Breast epithelium (tissue), 3 donors: Measurements from ENCODE around the gene CGA.

Experiments used
- CTCF ChIP-seq, 3 donors: fragments of 450-650 bp; IDR thresholded peaks; one replicate each; pipeline ENCODE4 v1.5.1; 2016 to 2017; ENCODE audit warnings: antibody characterized with exemption in 3 of 3, mild to moderate bottlenecking in 3 of 3, moderate library complexity in 3 of 3
- POLR2A ChIP-seq: fragments of 450-650 bp; IDR thresholded peaks from one replicate; pipeline ENCODE4 v1.6.1; 2016; ENCODE audit warnings: antibody characterized with exemption, mild to moderate bottlenecking, moderate library complexity

GRCh38 chr6:87078983-87079616 is 15.8 kb downstream of the CGA start:
- TF ChIP-seq CTCF (IDR thresholded peaks at IDR 0.05) (peak; percentile 33 to 53 (median 38)), POLR2A (no peak)
